Breast epithelium (tissue), 4 donors: ENCODE results near the gene GPC4. TPM values are rescaled to one million over a fixed set of nuclear protein-coding genes. Genes with fewer than 3 reads are reported as not detected.

Source experiments
- DNase-seq, 2 donors: peaks; one replicate each; pipeline ENCODE4 v3.0.0-alpha.2; 2019; ENCODE audit warnings: low spot score in 2 of 2
- H3K27ac ChIP-seq, 2 donors: fragments of 200-600 bp; sonication (generic) in 1 of 2; one replicate each; pipeline ENCODE4 v1.5.1; 2016 to 2019; ENCODE audit warnings: mild to moderate bottlenecking in 1 of 2
- H3K27me3 ChIP-seq, 2 donors: fragments of 200-600 bp; sonication (generic) in 1 of 2; one replicate each; pipeline versions ENCODE4 v1.5.1 to v1.6.0; 2017 to 2019; ENCODE audit warnings: control low read depth in 1 of 2, mild to moderate bottlenecking in 1 of 2
- H3K36me3 ChIP-seq: fragments of 200-600 bp; one replicate; pipeline ENCODE4 v1.5.1; 2019
- H3K4me1 ChIP-seq, 2 donors: fragments of 200-600 bp; sonication (generic); one replicate each; pipeline ENCODE4 v1.5.1; 2016 to 2019; ENCODE audit warnings: control low read depth in 1 of 2
- H3K4me3 ChIP-seq, 3 donors: fragments of 200-600 bp; sonication (generic); 1 replicate in 2 of 3; 2 replicates in 1 of 3; pipeline ENCODE4 v1.5.1; 2016 to 2019; ENCODE audit warnings: mild to moderate bottlenecking in 3 of 3, moderate library complexity in 2 of 3
- H3K9me3 ChIP-seq, 2 donors: fragments of 200-600 bp; sonication (generic) in 1 of 2; one replicate each; pipeline ENCODE4 v1.5.1; 2016 to 2019; ENCODE audit warnings: control low read depth in 1 of 2
- CTCF ChIP-seq, 3 donors: fragments of 450-650 bp; IDR thresholded peaks; one replicate each; pipeline ENCODE4 v1.5.1; 2016 to 2017; ENCODE audit warnings: antibody characterized with exemption in 3 of 3, mild to moderate bottlenecking in 3 of 3, moderate library complexity in 3 of 3
- POLR2A ChIP-seq: fragments of 450-650 bp; IDR thresholded peaks from one replicate; pipeline ENCODE4 v1.6.1; 2016; ENCODE audit warnings: antibody characterized with exemption, mild to moderate bottlenecking, moderate library complexity
- POLR2AphosphoS5 ChIP-seq, 3 donors: sonication (generic); formaldehyde crosslinking; IDR thresholded peaks; one replicate each; pipeline ENCODE4 v1.6.1; 2017; ENCODE audit warnings: antibody characterized with exemption in 3 of 3
- intact Hi-C: fragments of 100-400 bp; cut with DNase I; formaldehyde crosslinking; loops from one replicate; pipeline ENCODE4 v1.15.1; 2023; ENCODE audit warnings: low total_unique reads
- total RNA-seq, 3 donors: library from RNA; depleted of rRNA; stranded (reverse); fragments of >200 nt; gene quantifications; one replicate each; pipeline ENCODE4 v1.1.0, GENCODE V29; 2016

Gene GPC4
- total RNA-seq, 3 donors from 2014 or later: 4.5 to 7.7 (median 5.2) TPM

DNA sequence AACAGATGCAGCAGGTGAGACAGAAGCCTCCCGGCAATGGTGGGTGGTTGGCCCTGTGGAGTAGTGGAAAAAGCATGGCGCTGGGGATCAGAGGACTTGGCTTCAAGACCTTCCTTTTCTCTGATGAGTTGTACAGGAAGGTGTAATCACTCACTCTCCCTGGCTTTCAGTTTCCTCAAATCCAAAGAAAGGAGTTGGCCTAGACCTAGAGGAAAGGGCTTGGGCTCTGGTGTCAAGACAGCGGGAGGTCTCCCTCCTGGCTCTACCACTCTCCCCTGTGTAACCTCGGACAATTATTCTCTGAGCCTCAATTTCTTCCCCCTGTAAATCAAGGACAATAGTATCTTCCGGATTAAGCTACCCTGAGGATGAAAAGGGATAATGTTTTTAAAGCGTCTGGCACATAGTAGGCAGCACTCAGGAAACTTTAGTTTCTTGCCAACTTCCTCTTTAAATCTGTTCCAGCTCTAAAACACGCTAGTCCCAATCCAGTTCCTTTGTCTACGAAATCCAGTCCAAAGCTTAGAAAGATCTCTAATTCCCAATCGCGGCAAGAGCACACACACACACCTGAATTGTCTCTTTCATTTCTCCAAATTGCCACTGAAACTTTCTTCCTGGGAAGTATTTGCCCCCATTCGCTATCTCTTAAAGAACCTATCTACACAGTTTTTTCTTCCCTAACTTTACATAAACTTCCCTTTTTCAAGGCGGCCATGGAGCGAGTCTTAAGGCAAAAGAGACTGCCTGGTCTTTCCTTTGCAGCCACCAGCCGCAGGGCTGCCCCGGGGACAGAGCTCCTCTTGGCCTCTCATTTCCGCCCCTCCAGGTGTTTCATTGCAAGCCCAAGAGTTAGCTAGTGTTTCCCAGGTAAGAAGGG is 29.9 kb upstream of the GPC4 start:
- H3K4me3 ChIP-seq: peak overlapping the region; percentile 13 to 41 (median 31)

DNA sequence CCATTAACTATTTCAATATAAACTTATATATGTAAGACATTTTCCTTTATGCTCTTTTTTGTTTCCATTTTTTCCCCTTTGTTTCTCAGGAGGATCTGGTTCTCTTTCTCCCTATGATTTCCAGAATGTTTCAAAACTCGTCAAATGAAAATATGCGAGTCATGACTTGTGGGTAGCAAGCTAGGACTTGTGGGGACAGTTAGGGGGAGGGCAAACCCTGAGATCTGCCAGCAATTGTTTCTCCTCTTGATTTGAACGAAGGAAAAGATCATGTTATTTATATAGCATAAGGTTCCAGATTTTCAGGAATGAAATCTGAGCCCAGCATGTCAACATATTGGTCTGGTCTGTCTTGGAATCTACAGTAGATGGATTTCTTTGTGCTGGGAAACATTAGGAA is 28.9 kb upstream of the GPC4 start:
- H3K9me3 ChIP-seq: no peaks in the 10 kb centered on the region
- no peak overlapping the region for H3K27ac ChIP-seq
- H3K4me1 ChIP-seq: no peaks in the 10 kb centered on the region
- no peak overlapping the region for H3K4me3 ChIP-seq
- no peaks in the 10 kb centered on the region for H3K36me3 ChIP-seq
- no peak for DNase-seq
- TF ChIP-seq POLR2AphosphoS5 (IDR thresholded peaks at IDR 0.05) (no peak), CTCF (IDR thresholded peaks at IDR 0.05) (no peak), POLR2A (no peak)
- H3K27me3 ChIP-seq: peaks cover 0 to 44% of the 10 kb centered on the region in 2 donors
- intact Hi-C loops: no loop called here

More for the DNA sequence above, 29.9 kb upstream of the GPC4 start:
- TF ChIP-seq CTCF (IDR thresholded peaks at IDR 0.05): no peak
- no peak for TF ChIP-seq POLR2A
- no peak for TF ChIP-seq POLR2AphosphoS5 (IDR thresholded peaks at IDR 0.05)
- Histone ChIP-seq H3K27me3 (peaks cover 0 to 36% of the 10 kb centered on the region in 2 donors), H3K36me3 (no peaks in the 10 kb centered on the region), H3K4me1 (no peaks in the 10 kb centered on the region), H3K27ac (no peak overlapping the region), H3K9me3 (no peaks in the 10 kb centered on the region)
- intact Hi-C loops: no loop called here
- no peak for DNase-seq

GRCh38 chrX:133440797-133441163 is 25.5 kb upstream of the GPC4 start:
- TF ChIP-seq POLR2A (no peak), POLR2AphosphoS5 (IDR thresholded peaks at IDR 0.05) (no peak), CTCF (IDR thresholded peaks at IDR 0.05) (no peak)
- Histone ChIP-seq H3K27ac (no peak overlapping the region), H3K9me3 (no peaks in the 10 kb centered on the region)

GRCh38 chrX:133440081-133440796 is 24.9 kb upstream of the GPC4 start:
- no peak overlapping the region for H3K4me3 ChIP-seq

More at GRCh38 chrX:133440797-133441163, 25.5 kb upstream of the GPC4 start:
- Histone ChIP-seq H3K4me1 (no peaks in the 10 kb centered on the region), H3K4me3 (no peak overlapping the region), H3K36me3 (no peaks in the 10 kb centered on the region), H3K27me3 (peaks cover 0 to 55% of the 10 kb centered on the region in 2 donors)
- intact Hi-C loops: no loop called here
- DNase-seq: no peak

More at GRCh38 chrX:133440081-133440796, 24.9 kb upstream of the GPC4 start:
- intact Hi-C loops: no loop called here
- no peaks in the 10 kb centered on the region for H3K4me1 ChIP-seq
- H3K27ac ChIP-seq: no peak overlapping the region
- H3K9me3 ChIP-seq: no peaks in the 10 kb centered on the region
- H3K36me3 ChIP-seq: no peaks in the 10 kb centered on the region
- peaks cover 0 to 52% of the 10 kb centered on the region in 2 donors for H3K27me3 ChIP-seq
- TF ChIP-seq CTCF (IDR thresholded peaks at IDR 0.05): no peak
- no peak for TF ChIP-seq POLR2AphosphoS5 (IDR thresholded peaks at IDR 0.05)
- no peak for TF ChIP-seq POLR2A
- no peak for DNase-seq
